ENCODE measurements around the gene ADD2.

ADD2 gene

DNA sequence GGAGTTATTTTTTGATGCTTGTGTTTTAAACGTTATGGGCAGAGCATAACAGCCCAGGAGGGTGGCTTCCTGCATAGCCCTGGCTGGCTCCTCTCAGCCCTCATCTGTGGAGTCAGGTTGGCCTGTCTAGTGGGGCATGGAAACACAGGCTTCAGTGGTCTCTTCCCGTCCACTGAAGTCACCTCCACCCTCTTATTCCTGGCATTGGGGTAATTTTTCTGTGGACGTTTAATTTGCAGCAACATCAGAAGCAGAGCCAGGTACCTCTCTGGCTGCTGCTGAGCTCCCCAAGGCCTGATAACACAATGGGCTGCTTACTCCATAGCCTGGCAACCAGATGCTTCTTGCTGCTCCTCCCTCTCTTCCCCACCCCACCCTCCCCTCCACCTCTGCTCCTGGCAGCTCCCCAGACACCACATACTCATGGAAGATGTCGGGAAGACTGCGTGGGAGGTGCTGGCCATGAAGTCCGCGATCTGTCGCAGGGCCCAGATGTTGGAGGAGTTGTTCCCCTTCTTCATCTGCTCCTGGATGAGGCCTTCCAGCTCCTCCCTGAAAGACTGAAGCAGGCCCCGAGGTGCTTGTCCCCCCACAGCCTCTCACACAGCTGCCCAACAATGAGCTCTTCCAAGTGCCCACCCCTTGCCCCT, 64.0 kb downstream of the ADD2 start:
- Mint-ChIP-seq H3K9me3 (peaks cover 0 to 2% of the 10 kb centered on the region in 2 donors), H3K36me3 (peaks cover 16 to 18% of the 10 kb centered on the region in 2 donors), H3K27ac (no peak overlapping the region), H3K4me3 (no peak overlapping the region), H3K27me3 (peaks cover 0 to under 1% of the 10 kb centered on the region in 2 donors), H3K4me1 (peaks cover 7 to 9% of the 10 kb centered on the region in 2 donors)
- ATAC-seq (replicated peaks) (no peak), DNase-seq (no peak)

DNA sequence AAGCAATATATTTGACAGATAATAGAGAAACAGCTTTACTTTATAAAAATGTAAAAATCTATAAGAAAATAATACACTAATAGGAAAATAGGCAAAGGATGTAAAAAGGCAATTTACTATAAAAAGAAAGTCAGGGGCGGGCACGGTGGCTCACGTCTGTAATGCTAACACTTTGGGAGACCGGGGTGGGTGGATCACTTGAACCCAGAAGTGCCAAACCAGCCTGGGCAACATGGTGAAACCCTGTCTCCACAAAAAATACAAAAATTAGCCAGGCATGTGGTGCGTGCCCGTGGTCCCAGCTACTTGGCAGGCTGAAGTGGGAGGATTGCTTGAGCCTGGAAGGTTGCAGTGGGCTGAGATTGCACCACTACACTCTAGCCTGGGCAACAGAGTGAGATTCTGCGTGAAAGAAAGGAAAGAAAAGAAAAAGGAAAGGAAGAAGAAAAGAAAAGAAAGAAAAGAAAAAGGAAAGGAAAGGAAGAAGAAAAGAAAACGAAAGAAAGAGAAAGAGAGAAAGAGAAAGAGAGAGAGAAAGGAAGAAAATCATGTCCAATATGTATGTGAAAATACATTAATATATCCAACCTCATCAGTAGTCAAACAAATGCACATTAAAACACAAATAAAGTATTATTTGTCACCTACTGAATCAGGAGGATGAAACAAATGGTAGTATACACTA, 65.1 kb downstream of the ADD2 start:
- Mint-ChIP-seq H3K4me1 (peaks cover 0 to 2% of the 10 kb centered on the region in 2 donors), H3K9me3 (no peaks in the 10 kb centered on the region)
- ATAC-seq (replicated peaks), result no peak

DNA sequence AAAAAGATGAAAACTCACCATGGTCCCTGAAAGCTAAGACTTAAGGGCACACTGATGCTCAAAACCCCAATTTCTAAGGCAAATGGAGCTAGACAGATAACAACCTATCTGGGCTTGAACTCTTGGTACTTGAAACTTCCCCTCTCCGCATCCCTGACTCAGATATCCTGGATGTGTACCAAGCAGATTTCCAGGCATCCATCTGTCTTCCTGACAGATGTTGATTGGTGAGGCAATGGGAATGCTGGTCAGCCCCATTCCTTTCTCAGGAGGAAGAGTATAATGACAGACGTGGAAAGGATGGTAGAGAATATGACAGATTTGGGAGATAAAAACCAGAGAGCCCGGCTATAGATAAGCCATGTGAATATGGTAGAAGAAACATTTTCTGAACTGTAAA, 69.2 kb downstream of the ADD2 start:
- ATAC-seq (replicated peaks) (no peak), DNase-seq (no peak)
- Mint-ChIP-seq H3K9me3 (no peaks in the 10 kb centered on the region), H3K4me1 (no peaks in the 10 kb centered on the region), H3K36me3 (peaks cover 15 to 20% of the 10 kb centered on the region in 2 donors), H3K4me3 (no peak overlapping the region), H3K27me3 (peaks cover 0 to 5% of the 10 kb centered on the region in 2 donors), H3K27ac (no peak overlapping the region)

More for the DNA sequence above, 65.1 kb downstream of the ADD2 start:
- peaks cover 12 to 15% of the 10 kb centered on the region in 2 donors for H3K36me3 Mint-ChIP-seq
- no peak for DNase-seq
- H3K27ac Mint-ChIP-seq, result no peak overlapping the region
- no peak overlapping the region for H3K4me3 Mint-ChIP-seq
- peaks cover 0 to 5% of the 10 kb centered on the region in 2 donors for H3K27me3 Mint-ChIP-seq

DNA sequence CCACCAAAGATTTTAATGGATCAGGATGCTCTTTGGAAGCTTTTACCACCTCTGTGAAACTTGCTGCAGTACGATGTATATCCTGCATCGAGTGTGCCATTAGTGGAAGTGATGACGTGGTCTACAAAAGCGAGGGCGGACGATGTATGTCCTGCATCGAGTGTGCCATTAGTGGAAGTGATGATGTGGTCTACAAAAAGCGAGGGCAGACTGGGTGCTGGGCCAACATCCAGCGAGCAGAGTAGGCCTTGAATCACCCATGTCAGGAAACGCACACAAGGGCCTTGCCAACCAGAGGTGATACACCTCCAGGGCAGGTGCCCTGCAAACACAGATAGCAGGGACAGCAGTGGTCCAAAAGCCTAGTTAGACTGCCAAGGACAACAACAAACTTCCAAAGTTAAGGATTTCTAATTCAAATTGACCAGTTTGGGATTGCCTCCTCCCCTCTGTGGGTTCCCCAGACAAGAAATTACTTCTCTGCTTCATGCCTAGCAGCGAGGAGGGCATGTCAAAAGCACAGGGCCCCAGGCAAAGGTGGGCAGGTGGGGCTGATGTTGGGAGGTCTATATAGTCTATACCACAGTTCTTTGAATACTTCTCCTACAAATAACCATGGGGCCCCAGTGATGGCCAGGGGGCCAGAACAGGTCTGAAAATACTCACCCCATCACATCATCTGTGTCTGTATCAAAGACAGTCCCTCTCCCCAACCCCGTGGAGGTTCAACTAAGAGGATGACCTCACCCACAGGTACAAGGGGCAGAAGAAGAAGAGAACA, 70.2 kb downstream of the ADD2 start:
- no peak overlapping the region for H3K4me3 Mint-ChIP-seq
- no peaks in the 10 kb centered on the region for H3K4me1 Mint-ChIP-seq
- H3K9me3 Mint-ChIP-seq, result no peaks in the 10 kb centered on the region
- H3K36me3 Mint-ChIP-seq, result peaks cover 17 to 25% of the 10 kb centered on the region in 2 donors
- H3K27me3 Mint-ChIP-seq, result peaks cover 0 to 5% of the 10 kb centered on the region in 2 donors
- DNase-seq (no peak), ATAC-seq (replicated peaks) (no peak)
- H3K27ac Mint-ChIP-seq, result no peak overlapping the region

DNA sequence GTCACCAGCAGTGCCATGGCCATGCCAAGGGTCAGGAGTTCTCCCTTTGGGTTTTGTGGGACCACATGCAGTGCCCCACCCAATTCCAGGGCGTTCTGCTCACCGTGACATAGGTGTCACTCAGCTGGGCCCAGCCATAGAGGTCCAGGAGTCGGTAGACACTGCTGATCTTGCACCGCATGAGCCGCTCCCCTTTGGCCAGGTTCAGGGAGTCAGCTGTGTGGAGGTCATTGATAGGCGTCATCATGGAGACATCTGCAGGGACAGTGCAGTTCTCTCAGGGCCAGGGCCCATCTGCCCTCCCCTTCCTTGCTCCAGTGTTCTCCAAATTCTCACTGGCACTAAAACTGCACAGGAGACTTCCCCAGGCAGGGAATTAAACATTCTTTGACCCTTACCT, 71.9 kb downstream of the ADD2 start:
- Mint-ChIP-seq H3K9me3 (no peaks in the 10 kb centered on the region), H3K4me3 (no peak overlapping the region), H3K27me3 (peaks cover 0 to 5% of the 10 kb centered on the region in 2 donors), H3K4me1 (no peaks in the 10 kb centered on the region), H3K36me3 (peaks cover 27 to 31% of the 10 kb centered on the region in 2 donors), H3K27ac (no peak overlapping the region)
- no peak for ATAC-seq (replicated peaks)
- DNase-seq, result no peak

DNA sequence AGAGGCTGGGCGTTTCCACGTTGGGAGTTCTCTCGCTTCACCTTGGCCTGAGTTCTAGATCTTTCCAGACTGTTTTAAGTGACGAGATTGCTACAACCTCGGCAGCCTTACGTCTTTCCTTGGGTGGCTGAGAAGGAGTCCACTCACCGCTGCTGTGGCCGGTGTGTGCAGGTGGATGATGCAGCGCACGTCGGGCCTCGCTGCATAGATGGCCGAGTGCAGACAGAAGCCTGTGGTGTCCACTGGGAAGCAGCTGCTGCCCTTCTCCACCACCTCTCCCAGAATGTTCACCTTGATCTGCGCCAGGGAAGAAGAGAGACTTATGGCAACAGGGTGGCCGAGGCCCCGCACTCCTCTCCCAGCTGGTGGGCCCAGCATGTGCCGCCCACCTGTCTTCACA, 75.7 kb downstream of the ADD2 start:
- peaks cover 35 to 44% of the 10 kb centered on the region in 2 donors for H3K36me3 Mint-ChIP-seq
- DNase-seq (no peak), ATAC-seq (replicated peaks) (no peak)
- no peak overlapping the region for H3K4me3 Mint-ChIP-seq
- peaks cover 0 to 4% of the 10 kb centered on the region in 2 donors for H3K4me1 Mint-ChIP-seq
- no peak overlapping the region for H3K27ac Mint-ChIP-seq
- H3K27me3 Mint-ChIP-seq, result no peaks in the 10 kb centered on the region
- no peaks in the 10 kb centered on the region for H3K9me3 Mint-ChIP-seq

DNA sequence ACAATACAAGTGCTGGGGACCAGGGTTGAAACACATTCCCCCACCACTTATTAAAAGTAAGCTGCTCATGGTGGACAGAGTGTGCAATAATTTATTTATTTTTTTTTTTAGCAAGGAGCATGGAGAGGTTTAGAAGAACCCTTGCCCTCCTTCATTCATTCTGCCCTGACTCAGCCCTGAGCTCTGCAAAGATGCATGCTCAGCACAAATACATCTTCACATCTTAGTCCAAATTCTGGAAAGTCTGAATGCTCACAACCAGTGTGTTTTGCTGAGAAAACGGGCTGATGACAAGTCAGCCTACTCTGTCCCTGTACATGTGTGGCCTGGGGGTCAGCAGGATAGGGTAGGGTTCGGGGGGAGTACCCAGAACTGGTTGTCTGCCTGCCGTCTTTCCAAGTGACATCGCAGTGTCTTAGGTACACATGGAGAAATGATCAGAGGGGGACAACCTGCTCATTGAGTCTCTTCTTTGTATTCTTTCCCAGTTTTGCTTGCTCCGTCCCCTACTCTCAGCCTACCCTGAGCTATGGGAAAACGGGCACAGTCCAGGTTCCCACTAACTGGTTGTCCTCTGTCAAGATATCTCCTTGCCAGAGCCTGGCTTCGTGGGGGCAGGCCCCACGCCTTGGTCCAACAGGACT, 76.4 kb downstream of the ADD2 start:
- peaks cover 38 to 49% of the 10 kb centered on the region in 2 donors for H3K36me3 Mint-ChIP-seq
- ATAC-seq (replicated peaks) (no peak), DNase-seq (no peak)
- H3K4me3 Mint-ChIP-seq, result no peak overlapping the region
- no peaks in the 10 kb centered on the region for H3K27me3 Mint-ChIP-seq
- peaks cover 4 to 10% of the 10 kb centered on the region in 2 donors for H3K4me1 Mint-ChIP-seq
- H3K9me3 Mint-ChIP-seq, result no peaks in the 10 kb centered on the region
- no peak overlapping the region for H3K27ac Mint-ChIP-seq

DNA sequence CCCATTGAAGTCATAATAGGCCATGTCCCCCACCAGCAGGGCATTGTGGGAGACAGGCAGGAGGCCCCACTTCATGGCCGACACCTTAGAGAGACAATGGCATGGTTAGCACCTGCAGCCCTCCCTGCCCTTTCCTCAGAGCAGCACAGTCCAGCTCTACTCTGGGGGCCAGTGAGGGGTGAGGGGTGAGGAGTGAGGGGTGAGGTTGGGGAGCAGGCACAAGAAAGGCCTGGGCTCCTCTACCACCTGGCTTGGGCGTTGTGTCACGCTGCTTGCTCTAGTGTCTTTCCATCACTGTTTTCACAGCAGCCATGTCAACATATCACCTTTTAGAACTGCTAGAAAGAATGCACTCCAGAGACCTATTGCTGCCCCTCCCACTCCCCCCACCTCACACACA, 77.2 kb downstream of the ADD2 start:
- no peaks in the 10 kb centered on the region for H3K27me3 Mint-ChIP-seq
- no peak overlapping the region for H3K4me3 Mint-ChIP-seq
- DNase-seq (no peak), ATAC-seq (replicated peaks) (no peak)
- peaks cover 4 to 11% of the 10 kb centered on the region in 2 donors for H3K4me1 Mint-ChIP-seq
- peaks cover 37 to 49% of the 10 kb centered on the region in 2 donors for H3K36me3 Mint-ChIP-seq
- no peaks in the 10 kb centered on the region for H3K9me3 Mint-ChIP-seq
- no peak overlapping the region for H3K27ac Mint-ChIP-seq

DNA sequence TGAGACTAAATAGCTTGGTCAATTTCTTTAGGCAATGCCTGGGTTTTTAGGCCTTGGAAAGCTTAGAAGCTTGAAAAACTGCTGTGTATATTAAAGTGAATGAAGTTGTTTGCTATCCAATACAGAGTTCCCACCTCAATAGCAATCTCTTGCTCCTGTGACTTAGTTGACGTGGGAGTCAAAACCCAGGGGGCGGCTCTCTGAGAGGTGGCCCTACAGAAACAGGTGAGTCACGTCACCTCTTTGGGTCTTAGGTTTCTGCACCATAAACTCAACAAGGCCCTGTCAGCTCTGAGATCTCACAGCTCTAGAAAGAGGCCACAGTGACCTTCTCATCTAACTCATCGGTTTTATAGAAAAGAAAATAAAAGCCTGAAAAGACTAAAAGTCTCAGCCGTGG, 79.6 kb downstream of the ADD2 start:
- Mint-ChIP-seq H3K9me3 (no peaks in the 10 kb centered on the region), H3K4me3 (no peak overlapping the region), H3K27me3 (no peaks in the 10 kb centered on the region), H3K36me3 (peaks cover 30 to 38% of the 10 kb centered on the region in 2 donors), H3K4me1 (peaks cover 4 to 11% of the 10 kb centered on the region in 2 donors), H3K27ac (no peak overlapping the region)
- DNase-seq (no peak), ATAC-seq (replicated peaks) (no peak)

DNA sequence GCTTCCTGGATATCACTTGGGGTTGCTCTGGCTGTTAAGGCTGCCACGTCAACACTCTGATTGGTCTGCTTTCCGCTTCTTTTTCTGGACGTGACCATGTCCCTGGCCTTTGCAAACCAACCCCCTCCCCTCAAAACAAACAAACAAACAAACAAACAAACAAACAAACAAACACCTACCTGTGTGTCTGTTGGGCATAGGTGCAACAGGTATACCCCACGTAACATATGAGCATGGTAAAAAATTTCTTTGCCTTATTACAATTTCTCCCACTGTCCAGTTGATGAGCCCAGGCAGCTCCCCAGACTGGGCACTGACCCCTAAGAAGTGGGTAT, 80.6 kb downstream of the ADD2 start:
- ATAC-seq (replicated peaks), result no peak
- no peaks in the 10 kb centered on the region for H3K9me3 Mint-ChIP-seq
- peaks cover 29 to 35% of the 10 kb centered on the region in 2 donors for H3K36me3 Mint-ChIP-seq
- no peak for DNase-seq
- H3K27ac Mint-ChIP-seq, result no peak overlapping the region
- H3K4me1 Mint-ChIP-seq, result peaks cover 4 to 11% of the 10 kb centered on the region in 2 donors
- H3K4me3 Mint-ChIP-seq, result no peak overlapping the region
- no peaks in the 10 kb centered on the region for H3K27me3 Mint-ChIP-seq

DNA sequence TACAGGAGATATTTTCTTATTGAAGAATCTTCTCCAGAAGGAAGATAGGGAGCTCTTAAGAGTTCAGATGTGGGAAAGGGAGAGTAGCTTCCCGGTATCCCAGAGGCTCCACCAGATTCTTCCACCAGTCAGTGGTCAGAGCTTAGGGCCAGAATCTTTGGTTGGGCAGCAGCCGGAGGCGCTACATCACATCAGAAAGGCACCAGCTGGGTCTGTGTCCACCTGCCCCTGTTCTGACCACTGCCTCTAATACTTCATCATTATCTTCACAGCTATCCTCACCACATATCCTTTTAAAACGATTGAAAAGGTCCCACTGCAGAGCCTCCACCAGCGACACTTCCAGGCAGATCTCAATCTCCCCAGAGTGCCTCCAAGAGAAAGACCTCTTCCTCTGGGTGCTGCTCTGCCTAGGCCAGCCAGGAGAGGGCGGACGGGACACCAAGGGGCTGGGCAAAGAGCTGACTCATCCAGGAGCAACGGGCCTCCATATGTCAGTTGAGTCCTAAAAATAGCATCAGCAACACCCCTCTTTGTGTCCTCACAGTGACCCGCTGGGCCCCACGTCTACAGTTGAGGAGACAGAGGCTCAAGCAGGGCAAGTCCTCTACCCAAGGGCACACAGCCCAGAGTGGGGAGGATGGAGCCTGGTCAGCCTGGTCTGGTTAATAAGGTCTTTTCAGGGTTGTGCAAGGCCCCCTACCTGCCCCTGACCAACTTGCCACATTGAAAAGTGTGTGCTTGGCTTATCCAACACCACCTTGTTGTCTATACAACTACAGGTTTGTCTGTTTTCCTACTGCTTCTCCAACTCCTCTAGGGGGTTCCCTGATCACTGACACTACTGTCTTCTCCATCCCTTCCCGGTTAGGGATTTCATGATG, 81.2 kb downstream of the ADD2 start:
- Mint-ChIP-seq H3K27ac (no peak overlapping the region), H3K36me3 (peaks cover 23 to 28% of the 10 kb centered on the region in 2 donors), H3K4me3 (no peak overlapping the region), H3K4me1 (peaks cover 4 to 11% of the 10 kb centered on the region in 2 donors), H3K9me3 (no peaks in the 10 kb centered on the region), H3K27me3 (no peaks in the 10 kb centered on the region)
- DNase-seq (peak; percentile 17), ATAC-seq (replicated peaks) (peak; percentile 78 to 87)

DNA sequence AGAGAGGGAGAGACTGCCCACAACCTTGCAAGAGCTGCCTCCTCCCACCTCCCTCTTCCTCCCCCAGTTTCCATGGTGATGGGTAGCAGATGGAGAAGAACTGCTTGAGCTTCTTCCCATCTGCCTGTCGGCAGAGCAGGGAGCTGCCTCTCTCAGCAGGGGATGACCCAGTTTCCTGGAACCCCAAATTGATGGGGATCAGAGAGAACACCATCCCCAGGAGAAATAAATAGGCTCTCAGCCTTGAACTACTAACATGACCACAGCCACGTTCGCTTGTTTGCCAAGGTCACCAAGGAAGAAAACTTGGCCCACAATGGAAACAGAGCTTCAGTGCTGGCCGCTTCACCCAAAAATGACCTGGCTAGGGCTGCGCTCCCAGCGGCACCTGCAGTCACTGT, 82.2 kb downstream of the ADD2 start:
- DNase-seq (no peak), ATAC-seq (replicated peaks) (no peak)
- Mint-ChIP-seq H3K36me3 (peaks cover 19 to 28% of the 10 kb centered on the region in 2 donors), H3K9me3 (no peaks in the 10 kb centered on the region), H3K4me1 (peaks cover 4 to 11% of the 10 kb centered on the region in 2 donors), H3K27ac (no peak overlapping the region), H3K27me3 (no peaks in the 10 kb centered on the region), H3K4me3 (no peak overlapping the region)

DNA sequence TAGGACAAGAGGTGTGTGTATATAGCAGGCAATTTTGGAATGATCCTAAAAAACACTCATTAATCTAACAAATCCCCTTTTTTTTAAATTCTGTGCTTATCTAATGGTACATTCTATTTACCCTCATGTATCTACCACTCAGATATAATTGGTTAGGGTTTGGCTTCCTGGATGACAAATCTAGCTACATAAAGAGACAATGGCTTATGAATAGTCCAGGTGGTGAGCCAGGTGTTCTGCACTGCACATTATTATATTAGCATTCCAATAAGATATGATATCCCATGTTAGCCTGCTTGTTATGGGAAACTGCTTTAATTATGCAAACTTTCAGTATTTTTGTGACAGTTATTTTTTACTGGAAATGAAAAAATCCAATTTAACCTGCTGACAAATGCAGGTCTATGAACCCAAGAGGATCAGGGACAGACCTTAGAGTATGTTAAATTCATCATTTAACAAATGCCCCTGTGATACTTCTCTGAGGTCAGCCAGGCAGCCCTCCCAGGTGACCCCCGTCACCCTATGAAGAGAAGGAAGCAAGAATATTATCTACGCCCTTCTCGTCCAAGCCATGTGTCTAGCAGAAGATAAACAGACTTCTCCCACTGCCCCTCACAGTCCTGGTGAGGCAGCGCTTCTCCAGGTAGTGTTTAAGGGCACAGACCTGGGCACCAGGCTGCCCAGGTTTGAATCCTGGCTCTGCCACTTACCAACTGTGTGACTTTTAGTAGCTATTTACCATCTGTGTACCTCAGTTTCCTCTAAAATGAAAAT, 83.0 kb downstream of the ADD2 start:
- H3K9me3 Mint-ChIP-seq, result no peaks in the 10 kb centered on the region
- no peaks in the 10 kb centered on the region for H3K27me3 Mint-ChIP-seq
- no peak for ATAC-seq (replicated peaks)
- DNase-seq, result no peak
- H3K36me3 Mint-ChIP-seq, result peaks cover 17 to 28% of the 10 kb centered on the region in 2 donors
- no peak overlapping the region for H3K4me3 Mint-ChIP-seq
- H3K4me1 Mint-ChIP-seq, result peaks cover 4 to 11% of the 10 kb centered on the region in 2 donors
- no peak overlapping the region for H3K27ac Mint-ChIP-seq
